Omental fat pad (tissue), 4 donors: Measurements from ENCODE around the gene PTK7. TPM values are rescaled to one million over a fixed set of nuclear protein-coding genes. Genes with fewer than 3 reads are reported as not detected.

Experiments used
- ATAC-seq: fragments of 150-250 bp; one replicate; pipeline ENCODE4 v1.9.1; 2016; ENCODE audit warnings: mild to moderate bottlenecking, moderate library complexity; ENCODE audit not compliant: low FRiP score
- DNase-seq: peaks from one replicate; pipeline ENCODE4 v3.0.0-alpha.2; 2019; ENCODE audit warnings: low spot score
- total RNA-seq, 4 donors: library from RNA; depleted of rRNA; stranded (reverse); fragments of >200 nt; gene quantifications; one replicate each; pipeline ENCODE4 v1.1.0, GENCODE V29; 2016
- TF ChIP-seq, protein P1 (sequence below), 3 donors: fragments of 450-650 bp; IDR thresholded peaks; one replicate each; pipeline ENCODE4 v1.5.1; 2016 to 2017; ENCODE audit warnings: antibody characterized with exemption in 3 of 3, mild to moderate bottlenecking in 3 of 3, moderate library complexity in 2 of 3

PTK7 gene
- total RNA-seq, 4 donors from 2014 or later = 11.5 to 38.9 (median 13.8) TPM

DNA sequence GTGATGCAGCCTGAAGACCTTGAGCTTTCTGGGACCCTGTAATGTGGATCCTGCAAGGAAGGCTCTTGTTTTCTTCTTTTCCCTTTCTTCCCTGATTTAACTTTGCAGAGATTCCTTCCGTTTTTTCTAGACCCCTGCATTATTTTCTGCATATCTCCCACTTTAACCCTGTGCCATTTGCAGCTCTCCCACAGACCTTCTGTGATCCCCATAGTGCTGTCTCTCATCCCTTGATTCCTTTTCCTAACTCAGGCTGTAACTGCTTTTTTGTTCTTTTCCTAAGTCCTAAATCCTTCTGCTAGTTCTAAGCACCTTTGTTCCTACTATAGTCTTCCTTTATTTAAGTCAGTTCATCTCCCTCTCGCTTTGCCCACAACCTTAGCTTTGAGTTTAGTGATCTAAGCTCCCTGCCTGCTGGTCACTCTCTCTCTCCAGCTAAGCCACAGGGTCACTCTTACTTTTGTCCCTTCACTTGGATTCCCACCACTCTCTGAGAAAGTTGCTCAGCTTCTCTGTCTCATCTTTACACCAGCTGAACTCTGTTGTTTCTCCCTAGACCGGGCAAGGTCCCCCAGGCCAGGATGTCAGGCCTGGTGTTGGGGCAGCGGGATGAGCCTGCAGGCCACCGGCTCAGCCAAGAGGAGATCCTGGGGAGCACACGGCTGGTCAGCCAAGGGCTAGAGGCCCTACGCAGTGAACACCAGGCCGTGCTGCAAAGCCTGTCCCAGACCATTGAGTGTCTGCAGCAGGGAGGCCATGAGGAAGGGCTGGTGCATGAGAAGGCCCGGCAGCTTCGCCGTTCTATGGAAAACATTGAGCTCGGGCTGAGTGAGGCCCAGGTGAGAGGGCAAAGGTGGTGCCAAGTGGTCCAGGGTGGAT is 15.1 kb upstream of the PTK7 start:
- ATAC-seq (no peak), DNase-seq (no peak)
- TF ChIP-seq, protein P1, sequence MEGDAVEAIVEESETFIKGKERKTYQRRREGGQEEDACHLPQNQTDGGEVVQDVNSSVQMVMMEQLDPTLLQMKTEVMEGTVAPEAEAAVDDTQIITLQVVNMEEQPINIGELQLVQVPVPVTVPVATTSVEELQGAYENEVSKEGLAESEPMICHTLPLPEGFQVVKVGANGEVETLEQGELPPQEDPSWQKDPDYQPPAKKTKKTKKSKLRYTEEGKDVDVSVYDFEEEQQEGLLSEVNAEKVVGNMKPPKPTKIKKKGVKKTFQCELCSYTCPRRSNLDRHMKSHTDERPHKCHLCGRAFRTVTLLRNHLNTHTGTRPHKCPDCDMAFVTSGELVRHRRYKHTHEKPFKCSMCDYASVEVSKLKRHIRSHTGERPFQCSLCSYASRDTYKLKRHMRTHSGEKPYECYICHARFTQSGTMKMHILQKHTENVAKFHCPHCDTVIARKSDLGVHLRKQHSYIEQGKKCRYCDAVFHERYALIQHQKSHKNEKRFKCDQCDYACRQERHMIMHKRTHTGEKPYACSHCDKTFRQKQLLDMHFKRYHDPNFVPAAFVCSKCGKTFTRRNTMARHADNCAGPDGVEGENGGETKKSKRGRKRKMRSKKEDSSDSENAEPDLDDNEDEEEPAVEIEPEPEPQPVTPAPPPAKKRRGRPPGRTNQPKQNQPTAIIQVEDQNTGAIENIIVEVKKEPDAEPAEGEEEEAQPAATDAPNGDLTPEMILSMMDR (IDR thresholded peaks at IDR 0.05) = no peak

- TF ChIP-seq, protein P1 (IDR thresholded peaks at IDR 0.05) = no peak
- DNase-seq (no peak), ATAC-seq (no peak)
Measured at GRCh38 chr6:43061861-43062260, 14.3 kb upstream of the PTK7 start.

GRCh38 chr6:43062818-43063217 is 13.3 kb upstream of the PTK7 start:
- DNase-seq (no peak), ATAC-seq (no peak)
- TF ChIP-seq, protein P1 (IDR thresholded peaks at IDR 0.05) = no peak

- no peak for ATAC-seq
Measured at GRCh38 chr6:43070028-43070632, 6.0 kb upstream of the PTK7 start.

GRCh38 chr6:43074847-43075669 is 1.1 kb upstream of the PTK7 start:
- DNase-seq (no peak), ATAC-seq (peak; percentile 43)
- TF ChIP-seq, protein P1 (IDR thresholded peaks at IDR 0.05) = no peak

More at GRCh38 chr6:43070028-43070632, 6.0 kb upstream of the PTK7 start:
- DNase-seq = no peak
- TF ChIP-seq, protein P1 (IDR thresholded peaks at IDR 0.05) = no peak

DNA sequence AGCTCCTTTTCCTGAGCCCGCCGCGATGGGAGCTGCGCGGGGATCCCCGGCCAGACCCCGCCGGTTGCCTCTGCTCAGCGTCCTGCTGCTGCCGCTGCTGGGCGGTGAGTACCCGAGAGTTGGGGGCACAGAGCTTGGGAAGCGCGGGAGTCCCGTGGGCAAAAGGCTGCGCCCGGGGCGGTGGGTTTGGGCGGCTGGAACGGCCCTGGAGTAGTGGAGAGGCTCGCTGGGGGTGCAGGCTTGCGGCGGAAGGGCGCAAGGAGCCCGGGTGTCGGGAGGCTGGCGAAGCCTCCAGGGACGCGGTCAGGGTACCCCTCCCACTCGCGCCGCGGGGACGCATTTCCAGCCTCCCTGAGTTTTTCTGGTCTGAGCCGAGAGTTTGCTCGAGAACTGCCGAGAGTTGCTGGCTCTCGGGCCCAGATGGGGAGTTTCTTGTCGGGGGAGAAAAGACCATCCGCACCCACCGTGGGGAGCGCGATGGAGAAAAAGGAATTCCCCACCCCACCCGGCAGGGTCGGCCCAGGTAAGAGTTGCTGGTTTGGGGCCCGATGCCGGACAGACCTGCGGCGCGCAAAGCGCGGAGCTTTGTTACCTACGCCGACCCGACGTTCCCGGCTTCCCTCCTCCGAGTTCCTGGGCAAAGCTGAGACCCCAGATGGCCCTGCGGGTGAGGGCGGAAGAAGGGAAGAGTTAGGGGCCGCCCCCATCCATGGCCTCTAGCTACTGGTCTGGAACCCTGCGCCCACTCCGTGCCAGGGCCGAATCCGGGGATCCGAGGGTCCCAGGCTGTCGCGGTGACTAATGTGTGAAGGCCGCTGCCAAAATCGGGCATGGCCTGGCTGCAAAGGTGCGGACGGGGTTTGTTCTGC is 584 bp downstream of the PTK7 start:
- TF ChIP-seq, protein P1 (IDR thresholded peaks at IDR 0.05) = no peak
- DNase-seq (no peak), ATAC-seq (peak; percentile 22)
